Pons (tissue), 1 donor: Measurements from ENCODE around the gene CIB2.

Experiments used
- DNase-seq: peaks from one replicate; pipeline ENCODE4 v3.0.0-alpha.2; 2016; ENCODE audit warnings: low spot score

The CIB2 gene

GRCh38 chr15:78083687-78084448, 47.4 kb downstream of the CIB2 start:
- no peak for DNase-seq

DNA sequence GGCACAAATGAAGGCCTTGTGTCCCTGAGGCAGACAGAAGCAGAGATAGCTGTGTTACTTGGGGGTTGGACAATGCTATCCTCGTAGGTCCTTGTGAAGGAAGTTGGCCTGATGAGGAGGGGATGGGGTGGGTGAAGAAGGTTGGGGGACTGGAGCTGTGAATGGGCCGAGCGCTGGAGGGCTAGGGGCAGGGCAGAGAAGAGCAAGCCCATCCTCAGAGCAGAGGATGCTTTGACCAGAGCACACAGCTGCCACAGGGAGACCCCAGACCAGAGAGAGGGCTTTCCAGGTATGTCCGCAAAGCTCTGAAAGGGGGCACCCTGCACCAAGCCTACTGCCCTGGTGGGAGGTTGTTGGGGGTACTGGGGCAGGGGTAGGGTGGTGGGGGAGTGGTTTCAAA, 48.1 kb downstream of the CIB2 start:
- DNase-seq, result no peak

DNA sequence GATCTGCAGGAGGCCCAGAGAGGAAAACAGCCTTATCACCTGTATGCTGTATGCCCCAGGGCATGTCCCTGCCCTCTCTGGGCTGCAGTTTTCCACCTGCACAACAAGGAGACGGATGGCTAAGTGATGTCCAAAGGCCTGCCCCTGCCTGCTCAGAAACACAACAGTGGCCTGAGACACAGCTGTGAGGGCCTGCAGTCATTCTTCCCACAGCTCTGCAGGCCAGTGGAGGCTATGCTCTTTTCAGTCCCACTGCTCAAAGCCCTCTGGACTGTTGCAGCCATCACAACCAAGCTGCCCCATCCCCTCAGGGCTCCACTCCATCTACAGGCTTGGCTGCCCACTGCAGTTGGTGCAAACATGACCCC, 48.5 kb downstream of the CIB2 start:
- no peak for DNase-seq

- no peak for DNase-seq
These were observed 49.0 kb downstream of the CIB2 start for GRCh38 chr15:78082106-78082742.

DNA sequence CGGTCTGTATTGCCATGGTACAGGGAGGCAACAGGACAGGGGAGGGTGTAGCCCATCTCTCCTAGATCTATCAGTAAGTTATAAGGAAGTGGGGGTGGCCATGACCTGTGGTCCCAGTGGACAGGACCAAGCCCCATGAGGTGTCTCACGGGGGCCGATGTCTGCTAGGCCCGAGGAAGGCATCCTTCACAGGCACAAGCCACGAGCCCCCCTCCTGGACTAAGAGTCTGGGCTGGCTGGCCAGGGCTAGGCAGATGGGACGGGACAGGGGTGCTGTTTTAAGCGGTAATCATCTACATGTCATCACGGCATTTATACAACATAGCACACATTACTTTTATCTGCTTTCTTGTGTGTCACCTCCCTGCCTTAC, 51.2 kb downstream of the CIB2 start:
- no peak for DNase-seq

GRCh38 chr15:78079298-78080087, 51.8 kb downstream of the CIB2 start:
- no peak for DNase-seq

DNA sequence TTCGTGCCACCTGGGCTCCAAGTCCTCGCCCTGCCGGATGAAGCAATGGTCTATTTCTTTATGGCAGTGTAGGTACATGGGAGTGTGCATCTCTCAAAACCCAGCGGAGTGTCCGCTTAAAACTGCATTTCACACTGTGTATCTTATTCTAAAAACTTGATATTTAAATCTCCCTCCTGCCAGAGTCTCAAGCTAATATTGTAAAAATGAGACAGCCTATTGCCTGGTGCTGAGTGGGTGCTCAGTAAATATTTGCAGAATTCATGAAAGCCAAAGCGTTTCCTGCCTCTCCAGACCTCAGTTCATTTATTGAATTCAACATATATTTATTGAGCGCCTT, 53.4 kb downstream of the CIB2 start:
- DNase-seq, result no peak

- no peak for DNase-seq
These were observed 54.0 kb downstream of the CIB2 start, which contains the start of gene TBC1D2B for GRCh38 chr15:78077053-78077870. TSS of gene TBC1D2B (minus strand) at chr15:78077711. CDS start at chr15:78077652, 59 bp downstream.

GRCh38 chr15:78076231-78077052, 54.8 kb downstream of the CIB2 start:
- DNase-seq, result no peak

- no peak for DNase-seq
These were observed 55.6 kb downstream of the CIB2 start for GRCh38 chr15:78075490-78076230.

- DNase-seq, result no peak
These were observed 58.0 kb downstream of the CIB2 start for GRCh38 chr15:78073046-78073787.

DNA sequence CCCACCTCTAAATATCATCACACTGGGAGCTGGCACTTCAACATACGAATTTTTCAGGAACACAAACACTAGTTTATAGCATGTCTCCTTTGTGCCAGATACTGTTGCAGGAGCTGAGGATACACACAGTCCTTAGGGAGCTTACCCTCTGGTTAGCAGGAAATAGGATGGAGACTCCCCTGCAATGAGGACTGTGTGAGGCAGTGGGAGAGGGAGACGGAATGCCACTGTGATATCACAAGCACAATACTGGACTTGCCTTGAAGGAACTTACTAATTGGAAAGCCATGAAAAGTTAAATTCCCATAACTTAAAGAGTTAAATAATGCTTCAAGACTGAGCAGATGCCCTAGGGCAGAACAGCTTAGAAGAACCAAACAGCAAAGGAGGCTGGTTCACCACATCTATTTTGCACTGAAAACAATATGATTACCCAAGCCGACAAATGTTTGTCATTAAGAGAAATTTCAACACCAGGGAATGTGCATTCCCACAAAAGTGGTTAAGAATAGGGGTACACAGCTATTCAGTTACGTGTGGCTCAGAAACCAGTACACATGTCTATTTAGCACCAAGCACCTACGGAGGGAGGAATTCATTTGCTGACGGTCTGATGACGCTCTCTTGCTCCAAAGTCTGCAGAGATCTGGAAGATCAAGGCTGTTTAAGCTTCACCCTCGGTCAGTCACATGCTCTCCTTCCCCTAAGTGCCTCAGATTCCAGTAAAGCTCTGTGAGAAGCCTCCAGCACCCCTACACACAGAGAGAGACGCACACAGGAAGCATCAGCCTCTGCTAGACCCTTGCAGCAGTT, 59.0 kb downstream of the CIB2 start:
- DNase-seq, result peak; percentile 87

DNA sequence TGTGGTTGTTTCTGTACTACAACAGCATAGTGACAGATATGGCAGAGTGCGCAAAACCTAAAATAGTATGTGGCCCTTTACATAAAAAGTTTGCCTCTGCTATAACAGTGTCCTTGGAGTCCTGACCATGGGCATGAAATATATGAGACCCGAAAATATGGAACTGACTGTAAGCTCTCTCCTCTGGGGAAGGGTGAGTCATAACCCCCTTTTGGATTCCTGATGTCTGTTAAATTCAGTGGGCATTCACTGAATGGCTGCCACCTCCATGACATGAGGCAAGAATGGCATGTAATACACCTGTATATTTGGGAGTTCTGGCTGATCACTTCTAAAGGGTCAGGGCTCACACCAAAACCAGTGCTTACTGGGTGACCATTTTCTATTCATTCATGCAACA, 59.9 kb downstream of the CIB2 start:
- DNase-seq, result no peak

GRCh38 chr15:78070049-78070700, 61.1 kb downstream of the CIB2 start:
- no peak for DNase-seq

GRCh38 chr15:78069462-78070029, 61.7 kb downstream of the CIB2 start:
- no peak for DNase-seq

DNA sequence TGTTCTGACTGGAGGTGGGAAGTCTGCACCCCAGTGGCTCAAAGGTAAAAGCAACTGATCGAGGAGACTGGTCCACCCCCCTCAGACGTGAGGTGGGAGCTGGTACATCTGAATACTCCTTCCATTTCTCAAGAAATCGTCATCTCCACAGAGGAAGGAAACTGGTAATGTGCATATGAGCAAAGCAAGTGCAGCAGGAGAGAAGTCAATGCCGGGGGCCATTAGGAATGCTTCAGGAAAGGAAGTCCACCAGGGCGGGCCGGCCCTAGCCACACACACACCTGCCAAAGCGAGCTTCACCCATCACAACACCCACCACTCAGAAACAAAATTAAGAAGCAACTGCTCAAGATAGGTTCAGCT, 62.2 kb downstream of the CIB2 start:
- no peak for DNase-seq

DNA sequence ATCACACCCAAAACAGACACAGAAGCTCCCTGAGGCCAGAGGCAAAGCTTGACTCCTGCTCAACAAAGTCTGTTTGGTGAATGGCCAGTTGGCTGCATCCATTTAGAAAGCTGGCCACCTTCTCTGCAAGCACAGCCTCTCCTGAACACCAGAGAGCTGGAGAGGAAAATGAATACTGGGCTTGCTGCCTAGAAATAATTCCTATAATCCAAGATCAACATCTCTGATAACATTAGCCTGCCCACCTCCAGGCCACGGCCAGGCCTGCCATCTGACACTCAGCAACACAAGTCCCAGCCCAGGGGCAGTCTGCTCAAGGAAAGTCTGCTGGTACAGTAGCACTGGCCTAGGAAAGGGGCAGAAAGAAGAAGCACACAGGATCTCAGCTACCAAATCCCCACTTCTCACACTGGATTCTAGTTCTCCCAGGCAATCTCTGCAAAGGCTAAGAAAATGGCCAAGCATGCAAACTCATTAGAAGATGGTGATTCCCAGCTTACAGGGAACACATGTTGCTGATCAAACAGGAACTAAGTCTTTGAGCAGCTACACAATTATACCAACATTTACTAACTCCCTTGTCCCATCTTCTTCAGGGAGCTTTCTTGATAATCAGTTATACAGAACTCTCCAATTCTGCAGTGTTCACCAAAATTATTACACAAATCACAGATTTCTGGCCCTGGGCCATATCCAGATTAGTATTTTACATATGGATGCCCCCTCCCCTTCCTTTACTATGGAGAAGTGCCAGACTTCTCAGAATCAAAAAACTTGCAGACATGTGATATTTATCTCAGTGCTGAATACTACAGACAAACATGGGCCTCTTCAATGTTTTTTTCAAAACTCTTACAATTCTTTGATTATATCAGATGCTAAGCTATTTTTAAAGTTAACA, 63.7 kb downstream of the CIB2 start:
- no peak for DNase-seq
